ENCODE measurements around the gene SLC28A1.

Gene SLC28A1

DNA sequence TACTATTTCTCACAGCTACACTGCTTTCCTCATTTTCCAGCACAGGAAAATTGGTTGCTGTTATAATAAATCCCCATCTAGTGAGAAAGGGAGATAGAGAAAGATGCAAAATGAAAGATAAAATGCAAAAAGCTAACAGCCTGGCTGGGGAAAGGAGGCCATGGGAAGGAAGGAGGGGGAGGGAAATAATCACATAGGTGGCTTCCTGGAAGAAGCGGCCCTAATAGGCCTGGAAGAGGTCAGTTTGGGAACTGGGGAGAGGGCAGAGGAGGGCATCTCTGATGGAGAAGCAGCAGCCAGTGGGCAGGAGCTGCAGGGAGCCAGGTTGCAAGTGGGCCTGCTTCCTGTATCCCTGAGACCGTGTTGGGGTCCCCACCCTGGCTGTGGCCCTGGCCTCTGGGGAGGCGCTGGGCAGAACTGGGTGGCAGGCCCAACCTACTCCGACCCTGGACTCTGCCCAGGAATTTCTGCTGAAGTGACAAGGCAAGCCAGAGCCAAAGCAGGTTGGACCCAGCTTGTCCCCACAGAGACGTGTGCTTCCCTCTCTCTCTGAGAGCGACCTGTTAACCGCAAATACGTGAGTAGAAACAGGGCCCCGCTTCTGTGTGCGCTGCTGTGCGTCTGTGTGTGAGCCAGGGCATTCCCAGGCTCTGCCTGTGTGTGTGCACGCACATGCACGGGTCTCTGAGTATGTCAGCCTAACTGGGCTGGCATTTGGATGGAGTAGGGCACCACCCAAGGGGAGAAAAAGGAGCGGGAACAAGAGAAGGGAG, 1.9 kb downstream of the SLC28A1 start:
- DNase-seq, result no peak

DNA sequence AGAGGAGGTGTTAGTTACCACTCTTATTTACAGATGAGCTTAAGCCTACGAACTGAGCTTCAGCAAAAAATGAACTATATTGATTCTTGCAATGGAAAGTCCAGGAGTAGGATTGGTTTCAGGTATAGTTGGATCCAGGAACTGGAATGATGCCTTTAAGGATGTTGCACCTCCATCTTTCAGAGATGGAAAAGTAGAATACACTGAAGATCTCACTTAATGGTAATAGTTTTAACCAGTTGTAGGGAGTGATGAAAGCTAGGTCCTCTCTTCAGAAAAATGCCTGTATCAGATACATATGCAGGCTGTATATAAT, 2.5 kb downstream of the SLC28A1 start:
- no peak for DNase-seq

DNA sequence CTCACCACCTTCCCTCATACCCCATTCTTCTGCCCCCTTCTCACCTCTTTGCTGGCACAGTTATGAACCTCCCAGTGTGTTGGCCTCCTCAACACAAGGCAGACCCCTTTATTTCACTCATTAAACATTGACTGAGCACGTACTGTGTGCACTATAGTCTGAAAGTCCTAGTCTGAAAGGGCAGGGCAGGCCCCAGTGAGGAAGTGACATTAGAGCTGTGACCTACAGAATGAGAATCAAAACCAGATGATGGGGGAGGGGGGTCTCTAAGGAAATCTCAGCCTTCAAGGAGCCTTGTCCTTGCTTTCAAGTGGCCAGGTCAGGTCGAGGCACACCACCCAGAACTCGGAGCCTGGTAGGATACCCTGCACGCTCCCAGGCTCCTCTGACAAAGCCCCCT, 3.5 kb downstream of the SLC28A1 start:
- DNase-seq, result no peak

DNA sequence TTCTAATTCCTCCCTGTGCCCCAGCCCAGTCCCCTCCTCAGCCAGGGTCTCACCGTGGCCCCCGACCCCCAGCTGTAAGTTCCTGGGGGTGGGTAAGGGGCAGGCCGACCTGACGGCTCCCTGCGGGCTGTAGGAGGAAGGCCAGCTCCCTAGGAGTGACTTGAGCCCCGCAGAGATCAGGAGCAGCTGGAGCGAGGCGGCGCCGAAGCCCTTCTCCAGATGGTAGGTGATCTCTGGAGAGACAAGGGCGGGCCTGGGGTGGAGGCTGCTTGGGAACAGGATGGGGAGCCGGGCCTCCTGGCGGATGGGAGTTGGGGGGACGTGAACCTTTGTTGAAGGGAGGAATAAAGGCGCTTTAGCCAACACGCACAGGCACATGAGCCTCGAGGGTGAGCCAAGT, 4.2 kb downstream of the SLC28A1 start:
- DNase-seq, result no peak

DNA sequence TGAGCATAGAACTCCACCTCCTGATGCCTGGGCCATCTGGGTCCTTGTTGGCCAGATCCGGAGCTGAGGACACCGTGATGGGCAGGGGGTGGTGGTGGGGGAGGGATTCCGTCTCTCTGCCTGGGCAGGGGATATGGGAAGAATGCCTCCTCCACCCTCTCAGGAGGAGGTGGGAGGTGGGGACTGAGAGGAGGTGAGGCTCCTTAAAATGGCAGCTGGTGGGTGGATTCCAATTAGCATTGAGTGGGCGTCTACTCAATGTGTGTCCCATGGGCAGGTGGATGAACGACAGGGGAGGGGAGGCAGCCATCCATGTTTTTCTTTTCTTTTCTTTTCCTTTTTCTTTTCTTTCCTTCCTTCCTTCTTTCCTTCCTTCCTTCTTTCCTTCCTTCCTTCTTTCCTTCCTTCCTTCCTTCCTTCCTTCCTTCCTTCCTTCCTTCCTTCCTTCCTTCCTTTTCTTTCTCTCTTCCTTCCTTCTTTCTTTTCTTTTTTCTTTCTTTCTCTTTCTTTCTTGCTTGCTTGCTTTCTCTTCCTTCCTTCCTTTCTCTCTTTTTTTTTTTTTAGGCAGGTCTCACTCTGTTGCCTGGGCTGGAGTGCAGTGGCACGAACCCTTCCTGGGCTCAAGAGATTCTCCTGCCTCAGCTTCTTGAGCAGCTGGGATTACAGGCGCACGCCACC, 5.0 kb downstream of the SLC28A1 start:
- DNase-seq, result no peak

DNA sequence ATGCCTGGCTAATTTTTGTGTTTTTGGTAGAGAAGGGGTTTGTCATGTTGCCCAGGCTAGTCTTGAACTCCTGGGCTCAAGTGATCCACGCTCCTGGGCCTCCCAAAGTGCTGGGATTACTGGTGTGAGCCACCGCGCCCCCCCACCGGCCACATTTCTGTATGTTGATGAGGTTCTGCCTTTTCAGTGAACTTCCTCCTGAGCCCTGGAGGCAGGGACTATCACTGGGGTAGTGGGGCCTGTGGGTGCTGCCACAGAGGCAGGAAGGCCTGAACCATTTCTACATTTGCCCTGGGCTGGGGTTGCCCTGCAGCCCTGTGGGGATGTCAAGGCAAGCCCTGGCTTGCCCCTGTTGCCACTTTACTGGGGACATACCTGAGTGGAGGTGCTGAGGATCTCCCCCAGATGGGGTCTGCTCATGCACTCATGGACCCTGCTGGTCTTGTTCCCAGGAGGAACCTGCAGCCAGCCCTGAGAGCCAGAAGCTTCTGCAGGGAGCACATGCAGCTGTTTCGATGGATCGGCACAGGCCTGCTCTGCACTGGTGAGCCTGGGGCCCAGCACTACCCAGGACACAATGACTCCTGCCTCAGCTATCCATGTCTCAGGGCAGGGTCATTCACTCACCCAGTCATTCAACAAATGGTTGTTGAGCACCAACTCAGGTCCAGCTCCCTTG, 5.7 kb downstream of the SLC28A1 start:
- no peak for DNase-seq

DNA sequence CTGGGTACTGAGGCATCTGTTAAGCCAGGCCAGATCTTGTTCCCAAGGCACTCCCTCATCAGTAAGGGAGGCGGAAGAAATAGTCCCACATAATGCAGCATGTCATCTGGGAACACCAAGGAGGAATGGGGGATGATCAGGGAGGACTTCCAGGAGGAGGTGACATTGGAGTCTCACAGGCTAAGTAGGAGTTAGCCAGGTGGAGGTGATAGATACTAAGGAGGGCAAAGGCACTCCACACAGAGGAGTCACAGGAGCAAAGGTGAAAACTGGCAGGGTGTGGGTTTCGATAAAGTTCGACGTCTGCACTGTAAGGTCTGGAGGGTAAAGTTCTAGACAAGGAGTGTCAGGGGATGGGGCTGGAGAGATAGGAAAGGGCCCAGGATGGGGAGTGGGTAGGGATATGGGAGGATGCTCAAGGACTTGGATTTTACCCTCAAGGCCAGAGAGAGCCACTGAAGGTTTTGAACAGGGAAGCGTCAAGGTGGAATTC, 6.3 kb downstream of the SLC28A1 start:
- DNase-seq, result no peak

DNA sequence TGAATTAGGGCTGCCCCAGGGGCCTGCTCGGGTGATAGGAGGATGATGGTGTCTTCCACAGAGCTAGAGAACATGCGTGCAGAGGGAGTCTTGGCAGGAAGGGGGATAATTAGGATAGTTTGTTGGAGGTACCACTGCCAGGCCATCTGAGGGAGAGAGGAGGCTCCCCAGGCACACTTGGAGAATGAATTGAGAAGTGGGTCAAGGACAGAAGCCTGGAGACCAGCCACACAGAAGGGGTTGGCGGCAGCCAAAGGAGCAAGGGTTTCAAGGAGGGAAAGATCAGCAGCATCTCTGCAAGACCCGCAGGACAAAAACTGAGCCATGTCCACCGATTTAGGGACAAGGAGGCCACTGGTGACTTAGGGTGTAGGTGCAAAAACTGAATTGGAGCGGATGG, 6.9 kb downstream of the SLC28A1 start:
- DNase-seq, result no peak

DNA sequence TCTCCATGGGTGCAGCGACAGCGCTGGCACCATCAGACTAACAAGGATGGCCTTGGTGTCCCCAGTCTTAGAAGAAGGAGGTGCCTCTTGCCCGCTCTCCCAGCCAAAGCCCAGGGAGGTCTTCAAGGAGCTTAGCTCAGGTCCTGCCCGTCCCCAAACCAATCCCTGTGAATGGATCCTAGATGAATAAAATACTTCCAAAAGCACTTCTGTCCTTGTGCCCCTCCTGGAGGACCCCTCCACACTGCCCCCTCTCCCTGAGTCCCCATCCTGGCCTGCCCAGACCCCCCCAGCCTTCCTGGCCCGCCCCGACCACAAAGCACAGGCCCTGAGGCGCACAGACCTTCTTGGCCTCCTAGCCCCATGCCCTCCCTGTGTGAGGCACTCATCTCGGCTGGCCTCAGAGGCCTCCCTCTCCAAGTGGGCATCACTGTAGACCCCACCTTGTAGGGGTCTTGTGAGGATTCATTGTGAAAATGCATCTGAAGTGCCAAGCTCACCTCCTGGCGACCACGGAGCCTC, 8.4 kb downstream of the SLC28A1 start:
- DNase-seq, result no peak

DNA sequence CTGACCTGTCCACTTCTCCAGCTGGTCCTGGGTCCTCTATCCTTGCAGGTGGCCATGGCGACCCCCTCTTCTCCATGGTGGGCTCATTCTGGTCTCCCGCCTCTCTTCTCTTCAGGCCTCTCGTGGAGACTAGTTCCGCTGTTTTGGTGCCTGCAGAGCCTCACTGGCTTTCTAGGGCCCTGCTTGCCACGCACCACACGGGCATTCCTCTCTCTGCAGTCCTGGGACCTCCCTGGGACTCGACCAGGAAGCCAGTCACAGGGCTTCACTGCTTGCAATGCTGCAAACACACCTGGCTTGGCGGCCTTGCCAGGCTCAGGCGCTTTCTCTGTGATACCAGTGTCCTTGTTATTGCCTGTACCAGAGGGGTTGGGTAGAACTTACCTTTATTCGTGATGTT, 9.1 kb downstream of the SLC28A1 start:
- no peak for DNase-seq

DNA sequence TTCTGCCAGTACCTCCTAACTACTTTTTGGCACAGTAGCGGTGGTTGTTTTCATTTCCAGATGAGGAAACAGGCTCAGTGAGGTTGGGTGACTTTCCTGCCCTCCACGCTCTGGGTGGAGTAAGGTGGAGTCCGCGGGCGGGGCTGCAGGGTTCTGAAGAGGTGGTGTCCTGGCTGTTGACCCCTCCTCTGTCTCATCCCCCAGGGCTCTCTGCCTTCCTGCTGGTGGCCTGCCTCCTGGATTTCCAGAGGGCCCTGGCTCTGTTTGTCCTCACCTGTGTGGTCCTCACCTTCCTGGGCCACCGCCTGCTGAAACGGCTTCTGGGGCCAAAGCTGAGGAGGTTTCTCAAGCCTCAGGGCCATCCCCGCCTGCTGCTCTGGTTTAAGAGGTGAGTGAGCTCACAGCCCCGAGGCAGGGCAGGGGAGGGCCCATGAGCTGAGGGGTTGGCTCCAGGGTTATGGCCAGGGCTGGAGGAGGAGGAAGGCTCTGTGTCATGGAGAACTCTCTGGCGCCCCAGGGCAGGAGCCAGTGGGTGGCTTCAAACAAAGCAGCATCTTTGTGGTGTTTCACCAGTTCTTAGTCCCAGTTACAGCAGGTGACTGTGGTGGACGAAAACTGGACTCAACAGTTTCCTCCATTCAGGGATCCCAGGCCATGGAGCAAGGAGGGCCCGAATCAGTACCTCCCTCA, 10.4 kb downstream of the SLC28A1 start:
- DNase-seq, result no peak

DNA sequence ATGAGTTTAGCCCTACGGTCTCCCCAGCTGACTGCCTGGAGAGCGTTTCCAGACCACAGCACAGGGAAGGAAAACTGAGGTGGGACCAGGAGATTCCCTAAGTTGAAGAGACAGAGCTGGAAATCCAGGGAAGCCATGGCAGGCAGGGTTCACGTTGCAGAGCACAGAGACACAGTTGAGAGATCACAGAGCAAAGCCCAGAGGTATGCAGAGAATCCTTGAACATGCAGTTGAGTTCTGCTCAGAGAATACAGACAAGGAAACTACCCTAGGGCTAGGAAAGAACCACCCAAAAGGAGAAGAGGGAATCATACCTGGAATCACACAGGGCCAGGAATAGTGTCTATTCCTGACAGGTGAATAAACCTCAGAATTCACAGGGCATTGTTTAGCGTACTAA, 14.3 kb downstream of the SLC28A1 start:
- DNase-seq, result no peak

DNA sequence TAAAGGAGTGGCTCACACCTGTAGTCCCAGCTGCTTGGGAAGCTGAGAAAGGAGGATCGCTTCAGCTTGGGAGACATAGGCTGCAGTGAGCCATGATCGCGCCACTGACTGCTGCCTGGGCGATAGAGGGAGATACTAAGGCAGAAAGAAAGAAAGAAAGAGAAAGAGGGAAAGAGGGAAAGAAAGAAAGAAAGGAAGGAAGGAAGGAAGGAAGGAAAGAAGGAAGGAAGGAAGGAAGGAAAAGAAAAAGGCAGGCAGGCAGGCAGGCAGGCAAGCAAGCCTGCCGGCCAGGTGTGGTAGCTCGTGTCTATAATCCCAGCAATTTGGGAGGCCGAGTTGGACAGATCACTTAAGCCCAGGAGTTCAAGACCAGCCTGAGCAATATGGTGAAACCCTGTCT, 15.3 kb downstream of the SLC28A1 start:
- no peak for DNase-seq

DNA sequence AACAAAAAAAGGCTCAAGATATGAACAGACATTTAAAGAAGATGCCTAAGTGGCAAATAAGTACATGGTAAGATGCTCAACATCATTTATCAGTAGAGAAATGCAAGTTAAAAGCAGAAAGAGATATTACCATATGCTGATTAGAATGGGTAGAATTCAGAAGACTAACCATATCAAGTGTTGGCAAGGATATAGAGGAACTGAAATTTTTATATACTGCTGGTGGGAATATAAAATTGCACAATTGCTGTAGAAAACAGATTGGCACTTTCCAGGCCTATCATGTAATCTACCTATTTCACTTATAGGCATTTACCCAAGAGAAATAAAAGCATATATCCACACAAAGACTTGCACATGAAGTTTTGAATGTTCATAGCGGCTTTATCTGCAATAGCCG, 17.1 kb downstream of the SLC28A1 start:
- DNase-seq, result no peak

DNA sequence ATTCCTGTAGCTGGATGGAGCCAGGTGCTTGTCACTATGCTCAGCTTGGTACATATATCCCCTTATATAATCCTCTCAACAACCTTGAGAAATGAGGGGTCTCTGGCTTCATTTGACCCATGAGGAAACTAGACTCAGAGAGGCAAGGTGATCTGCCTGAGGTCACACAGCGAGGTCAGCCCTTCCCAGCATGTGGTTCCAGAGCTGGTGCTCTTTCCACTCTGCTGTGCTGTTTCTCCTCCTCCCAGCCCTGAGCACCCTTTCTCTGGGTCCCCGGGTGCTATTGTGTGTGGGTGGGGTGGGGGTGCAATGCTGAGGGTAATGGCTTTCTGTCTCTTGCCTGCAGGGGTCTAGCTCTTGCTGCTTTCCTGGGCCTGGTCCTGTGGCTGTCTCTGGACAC, 19.3 kb downstream of the SLC28A1 start:
- DNase-seq, result no peak

DNA sequence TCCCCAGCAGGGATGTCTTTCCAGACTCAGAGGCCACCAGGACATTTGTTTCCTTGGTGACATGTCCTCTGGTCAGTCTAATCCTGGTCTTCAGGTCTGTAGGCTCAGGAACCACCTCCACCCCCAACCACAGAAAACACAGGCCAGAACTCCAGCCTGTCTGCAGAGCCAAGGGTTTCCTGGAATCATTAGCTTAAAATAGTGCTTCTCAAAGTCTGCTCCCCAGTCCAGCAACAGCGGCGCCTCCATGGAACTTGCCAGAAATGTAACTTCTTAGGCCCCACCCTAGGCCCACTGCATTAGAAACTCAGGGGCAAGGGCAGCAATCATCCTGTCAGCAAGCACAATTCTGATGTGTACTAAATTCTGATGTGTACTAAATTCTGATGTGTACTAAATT, 20.0 kb downstream of the SLC28A1 start:
- no peak for DNase-seq

DNA sequence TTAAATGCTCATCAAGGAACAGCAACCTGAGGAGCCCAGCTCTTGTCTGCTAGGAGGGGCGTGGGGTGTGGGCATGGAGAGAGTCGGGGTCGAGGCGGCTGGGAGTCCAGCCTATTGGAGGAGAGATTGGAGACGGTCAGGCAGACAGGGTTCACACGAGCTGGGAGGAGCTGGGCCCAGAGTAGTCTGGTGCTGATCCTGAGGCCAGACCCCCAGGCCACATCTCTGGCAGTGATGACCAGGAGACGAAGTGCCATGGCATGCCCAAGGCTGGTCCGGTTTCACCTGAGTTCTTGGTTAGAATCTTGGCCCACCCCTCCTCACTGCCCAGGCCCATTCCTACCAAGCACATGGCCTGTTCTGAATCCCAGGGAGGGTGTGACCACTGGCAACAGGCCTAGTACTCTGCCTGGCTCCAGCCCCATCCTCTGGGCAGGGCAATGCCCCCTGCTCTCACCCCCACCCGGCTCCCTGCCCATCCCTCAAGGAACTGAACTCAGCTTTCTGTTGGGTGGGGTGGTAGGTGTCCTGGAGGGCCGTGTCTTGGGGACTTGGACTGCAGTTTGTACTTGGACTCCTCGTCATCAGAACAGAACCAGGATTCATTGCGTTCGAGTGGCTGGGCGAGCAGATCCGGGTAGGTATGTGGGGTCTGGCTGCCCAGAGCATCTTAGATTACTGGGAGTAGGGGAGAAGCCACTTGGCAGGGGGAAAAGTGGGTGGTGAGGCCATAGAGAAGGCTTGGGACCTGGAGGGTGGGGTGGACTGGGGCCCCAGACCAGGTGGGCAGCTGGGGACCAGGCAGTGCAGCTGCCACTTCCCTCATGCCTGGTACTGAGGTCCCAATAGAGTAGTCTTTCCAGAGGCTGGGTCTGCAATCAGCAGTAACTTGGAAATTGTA, 20.8 kb downstream of the SLC28A1 start:
- DNase-seq, result no peak

DNA sequence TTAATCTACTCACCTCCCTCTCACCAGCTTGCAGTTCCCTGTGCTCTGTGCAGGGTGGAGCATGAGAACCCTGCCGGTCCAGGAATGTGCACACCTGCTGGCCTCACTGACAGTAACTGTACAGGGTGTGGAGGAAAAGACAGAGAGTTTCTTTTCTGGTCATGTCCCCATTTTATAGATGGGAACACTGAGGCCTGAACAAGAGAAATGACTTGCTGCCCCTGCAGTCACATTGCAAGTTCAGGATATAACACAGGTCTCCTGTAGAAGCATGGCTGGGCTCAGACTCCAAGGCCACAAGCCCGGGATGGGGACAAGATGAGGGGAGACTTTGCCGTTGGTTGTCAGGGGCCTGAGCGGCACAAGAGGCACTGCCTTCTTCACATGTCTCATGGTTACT, 23.3 kb downstream of the SLC28A1 start:
- no peak for DNase-seq

DNA sequence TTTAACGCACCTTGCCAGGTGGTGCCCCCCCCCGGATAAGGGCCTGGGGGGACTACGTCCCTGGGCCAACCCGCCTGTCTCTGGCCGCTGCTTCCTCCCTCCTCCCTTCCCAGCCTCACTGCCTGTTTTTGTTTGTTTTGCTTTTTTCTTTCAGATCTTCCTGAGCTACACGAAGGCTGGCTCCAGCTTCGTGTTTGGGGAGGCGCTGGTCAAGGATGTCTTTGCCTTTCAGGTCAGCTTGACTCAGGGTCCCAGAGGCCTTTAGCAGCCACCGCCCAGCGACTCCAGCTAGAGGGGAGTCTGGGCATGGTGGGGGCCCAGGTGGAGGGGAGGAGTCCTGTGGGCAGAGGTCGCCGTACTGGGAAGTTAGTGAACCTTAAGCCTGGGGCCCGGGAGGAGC, 24.1 kb downstream of the SLC28A1 start:
- DNase-seq, result no peak

DNA sequence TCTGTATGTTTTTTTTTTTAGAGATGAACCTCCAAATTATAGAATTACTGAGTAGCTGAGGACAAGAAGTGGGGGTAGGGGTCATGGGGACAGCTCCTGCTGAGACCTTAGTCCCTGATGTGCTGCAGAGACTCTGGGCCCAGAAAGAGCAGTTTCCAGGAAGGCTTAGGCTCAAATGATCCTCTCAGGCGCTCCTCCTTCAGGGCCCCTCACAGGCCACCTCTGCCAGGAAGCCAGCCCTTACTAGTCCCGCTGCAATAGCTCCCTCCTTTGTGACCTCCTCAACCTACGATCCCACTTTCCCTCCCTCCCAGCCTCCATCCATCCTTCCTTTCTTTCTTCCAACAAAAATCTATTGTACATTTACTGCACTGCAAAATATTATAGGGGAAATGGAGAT, 24.6 kb downstream of the SLC28A1 start:
- DNase-seq, result no peak

DNA sequence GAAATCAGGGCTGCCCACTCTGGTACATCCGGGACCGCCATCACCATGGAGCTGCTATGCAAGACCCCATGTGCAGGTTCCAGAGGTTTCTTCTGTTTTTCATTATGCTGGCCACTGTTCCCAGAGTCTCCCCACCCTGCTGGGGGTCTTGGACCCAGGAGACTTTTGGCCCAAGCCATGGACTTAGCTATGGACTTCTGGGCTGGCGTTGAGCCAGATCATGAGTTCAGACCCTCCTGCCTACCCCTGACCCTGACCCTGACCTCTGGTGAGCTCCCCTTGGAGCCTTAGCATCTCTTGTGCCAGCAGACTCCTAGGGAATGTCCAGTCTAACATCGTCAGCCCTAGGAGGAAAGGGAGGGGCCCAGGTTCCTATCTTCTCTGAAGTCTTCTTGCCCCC, 25.3 kb downstream of the SLC28A1 start:
- no peak for DNase-seq

DNA sequence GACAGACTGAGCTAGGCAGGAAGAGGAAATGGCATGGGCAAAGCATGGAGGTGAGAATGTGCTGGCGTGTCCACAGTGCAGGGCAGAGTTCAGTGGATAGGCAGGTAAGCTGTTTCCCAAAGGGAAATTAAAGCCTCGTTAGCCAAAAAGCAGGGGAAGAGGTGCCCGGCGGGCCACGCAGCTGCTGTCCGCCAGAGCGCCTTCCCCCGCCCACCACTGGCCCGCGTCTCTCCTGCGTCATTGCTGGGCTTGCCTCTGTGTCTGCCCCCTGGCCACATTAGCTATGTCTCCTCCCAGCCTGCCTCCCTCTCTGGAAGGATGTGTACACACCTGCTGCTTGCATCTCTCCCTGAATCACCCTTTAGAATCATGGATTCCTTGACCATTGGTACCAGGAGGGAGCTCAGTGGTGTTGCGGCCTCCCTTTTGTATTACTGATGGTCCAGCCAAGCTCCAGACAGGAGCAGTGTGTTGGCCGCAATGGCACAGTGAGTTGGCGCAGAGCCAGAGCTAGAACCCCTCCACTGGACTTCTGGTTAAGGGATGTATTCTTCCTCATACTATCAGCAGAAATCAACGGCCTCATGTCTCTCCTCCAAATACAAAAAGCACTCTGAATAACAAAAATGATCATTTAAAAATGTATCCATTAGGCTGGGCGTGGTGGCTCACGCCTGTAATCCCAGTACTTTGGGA, 26.6 kb downstream of the SLC28A1 start:
- DNase-seq, result no peak
